Measurements from ENCODE around the gene ZC3H7A. TPM values are rescaled to one million over a fixed set of nuclear protein-coding genes. Genes with fewer than 3 reads are reported as not detected.
"Not testable (repeated sequence)": the region's sequence is repeated elsewhere in the genome, so short reads cannot be mapped to it uniquely, and the experiment has no call there.

ZC3H7A gene
- total RNA-seq, 1 experiment from 2014 or later = 65.0 TPM

- CTCF ChIA-PET = no interaction called here
- BruUV-seq (replicated peaks) = no TSS peak
- no peak for DNase-seq (ENCODE audit: low spot score)
These were observed 27.3 kb upstream of the ZC3H7A start for GRCh38 chr16:11824362-11824761.

GRCh38 chr16:11823645-11824044 lies 26.6 kb upstream of the ZC3H7A start:
- intact Hi-C loops (cut with micrococcal nuclease; ENCODE audit: unreplicated experiment); H3K36me3 ChIP-seq (ENCODE audit: insufficient read depth, low read length, poor library complexity, severe bottlenecking); H3K4me1 ChIP-seq (ENCODE audit: insufficient read depth, low read length, poor library complexity, severe bottlenecking); H3K9me3 ChIP-seq (ENCODE audit: low read depth, low read length, poor library complexity, severe bottlenecking); H3K27me3 ChIP-seq (replicated peaks; ENCODE audit: insufficient read depth, low read depth, low read length, poor library complexity); CTCF ChIA-PET; BruUV-seq (replicated peaks); DNase-seq (ENCODE audit: low spot score); H3K27ac ChIP-seq (ENCODE audit: low read depth, low read length, poor library complexity, severe bottlenecking); H3K4me3 ChIP-seq (ENCODE audit: low read depth, low read length, poor library complexity, severe bottlenecking); POLR2A ChIA-PET (ENCODE audit: low non-redundant PET): not testable (repeated sequence)

More at GRCh38 chr16:11824362-11824761, 27.3 kb upstream of the ZC3H7A start:
- Histone ChIP-seq H3K27me3 (replicated peaks; ENCODE audit: insufficient read depth, low read depth, low read length, poor library complexity) (no peaks in the 10 kb centered on the region), H3K27ac (ENCODE audit: low read depth, low read length, poor library complexity, severe bottlenecking) (no peak overlapping the region), H3K9me3 (ENCODE audit: low read depth, low read length, poor library complexity, severe bottlenecking) (no peaks in the 10 kb centered on the region), H3K4me1 (ENCODE audit: insufficient read depth, low read length, poor library complexity, severe bottlenecking) (no peaks in the 10 kb centered on the region), H3K4me3 (ENCODE audit: low read depth, low read length, poor library complexity, severe bottlenecking) (no peak overlapping the region), H3K36me3 (ENCODE audit: insufficient read depth, low read length, poor library complexity, severe bottlenecking) (no peaks in the 10 kb centered on the region)
- TF ChIP-seq CTCF (conservative IDR thresholded peaks at IDR 0.05; ENCODE audit: low read depth, low read length) (no peak), EZH2 (IDR thresholded peaks at IDR 0.05; ENCODE audit: borderline replicate concordance, low read depth, low read length, poor library complexity, severe bottlenecking) (no peak)
- intact Hi-C loops (cut with micrococcal nuclease; ENCODE audit: unreplicated experiment) = no loop called here
- POLR2A ChIA-PET (ENCODE audit: low non-redundant PET) = interaction anchor here (0.7 kb wide), 1 partner anchor 27 kb away, joined by 7 read pairs; the partner anchor contains the start of gene ZC3H7A

- H3K36me3 ChIP-seq (ENCODE audit: insufficient read depth, low read length, poor library complexity, severe bottlenecking) = no peaks in the 10 kb centered on the region
- TF ChIP-seq EZH2 (IDR thresholded peaks at IDR 0.05; ENCODE audit: borderline replicate concordance, low read depth, low read length, poor library complexity, severe bottlenecking) (no peak), CTCF (conservative IDR thresholded peaks at IDR 0.05; ENCODE audit: low read depth, low read length) (no peak)
- no peak overlapping the region for H3K27ac ChIP-seq (ENCODE audit: low read depth, low read length, poor library complexity, severe bottlenecking)
- H3K4me1 ChIP-seq (ENCODE audit: insufficient read depth, low read length, poor library complexity, severe bottlenecking) = no peaks in the 10 kb centered on the region
- BruUV-seq (replicated peaks) = no TSS peak
- ChIA-PET POLR2A (ENCODE audit: low non-redundant PET) (no interaction called here), CTCF (no interaction called here)
- intact Hi-C loops (cut with micrococcal nuclease; ENCODE audit: unreplicated experiment) = loop anchor here (10.0 kb wide), 2 partner anchors 175 to 855 kb away; no protein-coding TSS in a partner anchor
- no peak overlapping the region for H3K4me3 ChIP-seq (ENCODE audit: low read depth, low read length, poor library complexity, severe bottlenecking)
- H3K9me3 ChIP-seq (ENCODE audit: low read depth, low read length, poor library complexity, severe bottlenecking) = no peaks in the 10 kb centered on the region
- H3K27me3 ChIP-seq (replicated peaks; ENCODE audit: insufficient read depth, low read depth, low read length, poor library complexity) = no peaks in the 10 kb centered on the region
- no peak for DNase-seq (ENCODE audit: low spot score)
These were observed 22.7 kb upstream of the ZC3H7A start for GRCh38 chr16:11819798-11820197.

GRCh38 chr16:11818970-11819369 lies 21.9 kb upstream of the ZC3H7A start:
- BruUV-seq (replicated peaks); POLR2A ChIA-PET (ENCODE audit: low non-redundant PET); H3K9me3 ChIP-seq (ENCODE audit: low read depth, low read length, poor library complexity, severe bottlenecking); H3K27me3 ChIP-seq (replicated peaks; ENCODE audit: insufficient read depth, low read depth, low read length, poor library complexity); DNase-seq (ENCODE audit: low spot score); H3K4me1 ChIP-seq (ENCODE audit: insufficient read depth, low read length, poor library complexity, severe bottlenecking); H3K36me3 ChIP-seq (ENCODE audit: insufficient read depth, low read length, poor library complexity, severe bottlenecking); H3K4me3 ChIP-seq (ENCODE audit: low read depth, low read length, poor library complexity, severe bottlenecking); H3K27ac ChIP-seq (ENCODE audit: low read depth, low read length, poor library complexity, severe bottlenecking); CTCF ChIA-PET: not testable (repeated sequence)
- intact Hi-C loops (cut with micrococcal nuclease; ENCODE audit: unreplicated experiment) = loop anchor here (10.0 kb wide), 2 partner anchors 174 to 854 kb away; no protein-coding TSS in a partner anchor
